ENCODE results near the gene CLIC5. TPM values are rescaled to one million over a fixed set of nuclear protein-coding genes. Genes with fewer than 3 reads are reported as not detected.

The CLIC5 gene
- total and polyA plus RNA-seq, 2 of the 8 experiments (the other 6 are each of a cell fraction or from before 2014, with no cell fraction given) = 0.12 to 0.15 TPM

- Histone ChIP-seq H3K23ac (ENCODE audit: insufficient read length) (no peak overlapping the region), H2BK15ac (ENCODE audit: low read length) (no peak overlapping the region), H4K8ac (ENCODE audit: extremely low read depth, insufficient read depth, low read length) (no peak overlapping the region), H3K27ac (ENCODE audit: low read depth, low read length) (no peak overlapping the region), H3K4me3 (ENCODE audit: extremely low read depth in 1 of 4, insufficient read depth in 2 of 4, low read depth in 3 of 4, low read length in 4 of 4) (no peak overlapping the region), H3K4me1 (replicated peaks in 1 of 4; ENCODE audit: control insufficient read depth in 3 of 4, insufficient read depth in 4 of 4, low read length in 3 of 4) (no peaks in the 10 kb centered on the region), H3K9ac (replicated peaks in 1 of 4; ENCODE audit: extremely low read depth in 1 of 4, low read depth in 3 of 4, low read length in 3 of 4) (no peak overlapping the region), H2BK12ac (ENCODE audit: low read depth, low read length) (no peak overlapping the region), H3K14ac (ENCODE audit: insufficient read length) (no peak overlapping the region), H3K36me3 (ENCODE audit: control insufficient read depth in 2 of 4, insufficient read depth in 4 of 4, low read length in 3 of 4) (no peaks in the 10 kb centered on the region), H4K5ac (ENCODE audit: insufficient read length, low read depth, low read length) (no peak overlapping the region), H4K20me1 (replicated peaks in 1 of 2; ENCODE audit: control insufficient read depth in 1 of 2, insufficient read depth in 2 of 2, low read length in 2 of 2) (no peaks in the 10 kb centered on the region), H4K91ac (replicated peaks; ENCODE audit: insufficient read length, low read length) (no peak overlapping the region), H3K56ac (replicated peaks; ENCODE audit: insufficient read length, low read depth, low read length) (no peak overlapping the region), H2AFZ (ENCODE audit: low read length) (no peak overlapping the region), H2AK5ac (ENCODE audit: low read depth, low read length) (no peak overlapping the region), H3K4ac (replicated peaks; ENCODE audit: insufficient read length, low read depth, low read length) (no peak overlapping the region), H3K4me2 (ENCODE audit: insufficient read depth in 1 of 2, low read depth in 2 of 2, low read length in 2 of 2) (no peak overlapping the region), H3K79me2 (ENCODE audit: control insufficient read depth in 1 of 2, insufficient read depth in 2 of 2, low read length in 2 of 2) (no peaks in the 10 kb centered on the region), H3K79me1 (ENCODE audit: low read depth, low read length) (no peaks in the 10 kb centered on the region), H3K9me3 (ENCODE audit: insufficient read depth in 2 of 2, low read depth in 1 of 2, low read length in 1 of 2) (no peaks in the 10 kb centered on the region), H3K18ac (ENCODE audit: extremely low read depth, low read length) (no peak overlapping the region), H2BK5ac (ENCODE audit: low read depth, low read length) (no peak overlapping the region), H3K23me2 (ENCODE audit: low read depth, low read length) (no peaks in the 10 kb centered on the region), H3K27me3 (replicated peaks in 1 of 4; ENCODE audit: control insufficient read depth in 3 of 4, extremely low read depth in 1 of 4, insufficient read depth in 3 of 4, low read length in 3 of 4) (no peaks in the 10 kb centered on the region), H2BK20ac (ENCODE audit: low read length) (no peak overlapping the region), H2BK120ac (replicated peaks; ENCODE audit: low read depth, low read length) (no peak overlapping the region)
- DNase-seq (ENCODE audit: low read depth in 1 of 2, low spot score in 2 of 2) (no peak), FAIRE-seq (no peak)
- 85% methylated on average over 2 of the region's 2 CpGs; no CpG with 5 or more reads in 1 of the 2 experiments for WGBS, 2 experiments (ENCODE audit: extremely low coverage in 1 of 2, insufficient coverage in 1 of 2, insufficient read length in 1 of 2, insufficient replicate concordance in 2 of 2, low coverage in 1 of 2, low lambda C conversion rate in 2 of 2, missing lambda C conversion rate in 1 of 2)
- ChIA-PET POLR2A (ENCODE audit: partially characterized antibody) (no interaction called here), CTCF (ENCODE audit: partially characterized antibody) (interaction anchor here (1.1 to 2.4 kb wide), 2 partner anchors 12 to 48 kb away, joined by 3 to 7 read pairs; no protein-coding TSS in a partner anchor)
- TF ChIP-seq SIN3A (conservative IDR thresholded peaks at IDR 0.05 in 1 of 2, IDR thresholded peaks at IDR 0.05 in 1 of 2; ENCODE audit: low read depth in 1 of 2, low read length in 2 of 2) = no peak
- TF ChIP-seq TCF12 (IDR thresholded peaks at IDR 0.05; ENCODE audit: low read depth, low read length) = no peak
- TF ChIP-seq FOSL1 (IDR thresholded peaks at IDR 0.05; ENCODE audit: insufficient read depth, low read depth, low read length) = no peak
- TF ChIP-seq SAP30 (IDR thresholded peaks at IDR 0.05; ENCODE audit: insufficient read depth, insufficient replicate concordance, low read length) = no peak
- TF ChIP-seq SIRT6 (IDR thresholded peaks at IDR 0.05; ENCODE audit: low read length) = no peak
- no peak for TF ChIP-seq JUND (IDR thresholded peaks at IDR 0.05; ENCODE audit: low read length)
- no peak for TF ChIP-seq EGR1 (IDR thresholded peaks at IDR 0.05; ENCODE audit: borderline replicate concordance, low read depth, low read length)
- TF ChIP-seq ATF2 (IDR thresholded peaks at IDR 0.05; ENCODE audit: low read length) = no peak
- no peak for TF ChIP-seq HDAC2 (IDR thresholded peaks at IDR 0.05; ENCODE audit: borderline replicate concordance in 1 of 2, low read depth in 2 of 2, low read length in 2 of 2)
- TF ChIP-seq POLR2AphosphoS5 (IDR thresholded peaks at IDR 0.05; ENCODE audit: low read depth, low read length) = no peak
- no peak for TF ChIP-seq MAFK (IDR thresholded peaks at IDR 0.05; ENCODE audit: low read depth, low read length)
- no peak for TF ChIP-seq RXRA (IDR thresholded peaks at IDR 0.05; ENCODE audit: insufficient read depth, low read depth, low read length)
- TF ChIP-seq BCL11A (IDR thresholded peaks at IDR 0.05; ENCODE audit: low read depth in 2 of 2, low read length in 2 of 2) = no peak
These were observed 36.3 kb downstream of the CLIC5 start for GRCh38 chr6:45979311-45979710.

All from H1 (cell line).